HG03045 (cell line): ENCODE results near the gene MCTP1.

Experiments used
- ATAC-seq: cut with Tn5 transposase; IDR thresholded peaks from one replicate; pipeline ENCODE4 v1.9.1; 2021; ENCODE audit warnings: mild to moderate bottlenecking, moderate library complexity; ENCODE audit not compliant: unreplicated experiment

The MCTP1 gene

DNA sequence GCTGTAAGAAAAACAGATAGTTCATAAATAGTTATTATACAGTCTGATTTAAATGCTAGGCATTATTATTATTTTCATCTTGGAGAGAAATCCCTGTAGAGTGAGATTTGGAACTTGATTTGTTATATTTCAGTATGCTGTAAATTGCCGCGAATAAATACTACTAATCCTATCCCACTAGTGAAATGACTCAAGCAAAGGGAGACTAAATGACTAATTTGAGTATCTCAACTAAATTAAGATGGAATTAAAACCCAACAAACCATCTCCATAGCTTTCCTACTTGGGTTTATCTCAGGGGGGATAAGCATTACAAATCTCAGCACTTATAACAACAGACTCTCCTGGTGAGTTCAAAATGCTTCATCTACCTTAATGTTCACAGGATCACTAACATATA, 206.0 kb downstream of the MCTP1 start:
- no peak for ATAC-seq

DNA sequence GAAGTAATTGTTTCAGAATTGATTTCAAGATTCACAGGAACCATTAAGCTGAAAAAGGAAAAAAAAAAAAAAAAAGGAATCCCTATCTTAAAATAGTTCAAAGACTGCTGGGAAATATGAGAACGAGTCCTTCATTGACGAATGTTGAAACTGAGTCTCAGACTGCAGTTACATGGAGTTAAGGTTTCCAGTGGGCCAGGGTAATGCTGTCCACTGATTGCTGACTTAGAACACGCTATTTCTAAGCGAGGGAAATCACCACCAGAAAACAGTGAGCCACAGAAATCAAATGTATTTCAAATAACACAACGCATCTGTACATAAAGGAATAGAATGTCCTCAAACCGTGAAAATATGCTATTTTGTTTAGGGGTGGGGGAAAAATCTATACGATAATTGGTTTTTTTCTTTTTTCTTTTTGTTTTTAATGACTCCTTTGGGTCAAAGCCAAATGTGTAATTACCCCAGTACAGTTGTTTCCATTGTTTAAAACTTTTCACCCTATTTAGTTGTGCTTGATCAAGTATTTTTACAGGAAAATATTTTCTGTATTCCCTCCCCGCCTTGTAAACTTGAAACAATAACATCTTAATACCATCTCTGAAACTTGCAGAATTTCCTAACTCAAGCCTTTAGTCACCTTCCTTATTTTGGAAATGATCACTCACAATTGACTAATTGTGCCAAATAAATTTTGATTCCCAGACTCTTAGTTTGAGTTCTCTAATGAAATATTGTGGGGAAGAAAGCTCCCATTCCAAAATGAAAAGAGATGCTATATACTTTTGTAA, 208.3 kb downstream of the MCTP1 start:
- ATAC-seq = no peak

DNA sequence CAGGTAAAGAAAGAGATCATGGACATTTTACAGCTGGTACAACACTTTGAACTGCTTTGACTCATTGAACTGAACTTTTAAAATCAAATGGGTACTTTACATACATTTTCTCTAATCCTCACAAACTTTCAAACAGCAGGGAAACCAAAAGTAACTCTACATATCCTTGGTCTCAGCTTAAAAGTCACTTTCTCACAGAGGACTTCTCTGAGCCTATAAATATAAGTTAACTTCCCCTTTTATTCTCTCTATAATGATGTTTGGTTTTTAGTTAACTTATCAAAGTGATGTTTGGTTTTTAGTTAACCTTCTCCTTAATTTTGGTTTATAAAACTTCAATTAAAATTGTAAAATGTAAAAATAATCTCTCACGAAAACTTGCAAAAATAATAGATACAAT, 209.8 kb downstream of the MCTP1 start:
- no peak for ATAC-seq

DNA sequence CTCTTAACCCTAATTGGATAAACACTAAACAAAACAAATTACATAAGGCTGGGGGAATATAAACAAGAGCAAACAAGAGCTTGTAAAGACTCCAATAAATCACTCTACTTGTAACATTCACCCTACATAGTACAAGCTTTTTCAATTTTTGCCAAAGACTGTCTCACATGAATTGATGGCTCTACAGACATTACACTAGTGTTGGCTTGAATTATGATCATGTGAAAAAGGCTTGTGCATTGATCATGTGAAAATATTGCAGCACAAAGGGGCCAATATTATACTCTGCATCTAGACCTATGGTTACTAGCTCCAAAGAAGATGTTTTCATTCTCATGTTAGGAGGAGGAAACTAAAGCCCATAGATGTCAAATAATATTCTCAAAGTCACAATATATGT, 212.6 kb downstream of the MCTP1 start:
- ATAC-seq = no peak

DNA sequence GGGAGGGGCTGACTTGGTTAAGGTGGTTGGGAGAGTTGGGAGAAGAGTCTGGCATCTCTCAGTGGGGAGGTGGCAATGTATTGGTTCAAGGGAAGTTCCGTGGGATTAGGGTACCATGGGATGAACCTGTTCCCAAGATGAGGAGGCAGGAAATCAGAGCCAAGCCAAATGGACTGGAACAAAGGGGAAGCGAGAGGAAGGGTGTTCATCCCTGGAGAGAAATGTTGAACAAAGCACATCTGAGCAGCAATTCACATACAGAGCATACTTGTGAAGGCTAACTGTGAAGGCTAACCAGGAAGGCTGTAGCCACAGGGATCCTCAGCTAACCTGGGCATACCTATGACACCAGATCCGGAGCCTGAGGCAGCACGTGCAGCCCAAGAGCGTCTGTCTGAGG, 214.0 kb downstream of the MCTP1 start:
- ATAC-seq = no peak

DNA sequence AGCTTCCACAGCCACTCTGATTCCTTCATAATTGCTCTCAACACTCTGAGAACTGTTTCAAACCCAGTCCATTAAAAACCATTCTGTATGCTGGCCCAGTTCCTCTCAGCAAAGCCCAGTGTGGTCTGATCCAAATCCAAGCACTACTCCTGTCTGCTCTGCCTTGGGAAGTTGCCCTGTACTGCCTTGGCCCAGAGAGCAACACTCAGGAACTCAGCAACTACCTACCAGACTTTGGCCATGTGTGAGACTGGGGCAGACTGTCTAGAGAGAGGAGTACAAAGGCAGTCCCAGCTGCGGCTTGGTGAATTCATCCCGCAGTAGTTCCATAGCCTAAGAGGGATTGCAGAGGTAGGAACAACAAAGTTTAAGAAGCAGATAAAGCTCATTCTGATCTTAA, 214.4 kb downstream of the MCTP1 start:
- no peak for ATAC-seq

DNA sequence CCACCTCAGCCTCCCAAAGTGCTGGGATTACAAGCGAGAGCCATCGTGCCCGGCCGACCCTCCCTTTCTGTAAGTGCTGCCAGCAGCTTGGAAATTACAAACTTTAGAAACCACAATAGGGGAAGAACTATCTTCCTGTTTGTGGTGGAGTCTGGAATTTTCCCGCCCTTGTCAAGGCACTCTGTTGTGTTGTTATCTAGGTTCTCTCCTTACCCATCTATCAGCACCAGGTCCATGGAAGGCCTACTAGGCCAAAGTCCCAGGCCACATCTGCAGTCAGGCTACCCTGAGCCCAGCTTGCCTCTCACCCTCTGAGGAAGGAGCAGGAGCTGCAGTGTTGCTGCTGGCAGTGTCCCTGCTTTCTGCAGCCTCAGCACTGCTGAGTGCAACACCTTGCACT, 214.9 kb downstream of the MCTP1 start:
- ATAC-seq = no peak

DNA sequence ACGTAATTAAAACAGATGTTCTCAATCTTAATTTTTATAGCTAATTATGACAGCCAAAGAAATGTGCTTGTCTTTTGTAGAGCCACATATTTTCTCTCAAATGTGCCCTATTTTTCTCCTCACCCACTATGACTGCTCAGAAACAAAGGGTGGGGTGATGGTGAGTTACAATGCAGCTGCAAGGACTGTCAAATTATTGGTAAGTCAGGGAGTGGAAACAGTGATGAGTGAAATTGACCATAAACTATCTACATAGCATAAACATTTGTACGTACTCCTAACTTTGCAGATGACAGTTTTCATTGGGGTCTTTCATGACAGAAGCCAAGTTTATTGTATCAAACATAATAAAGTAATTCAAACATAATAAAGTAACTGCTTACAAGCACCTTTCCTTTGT, 215.9 kb downstream of the MCTP1 start:
- no peak for ATAC-seq

DNA sequence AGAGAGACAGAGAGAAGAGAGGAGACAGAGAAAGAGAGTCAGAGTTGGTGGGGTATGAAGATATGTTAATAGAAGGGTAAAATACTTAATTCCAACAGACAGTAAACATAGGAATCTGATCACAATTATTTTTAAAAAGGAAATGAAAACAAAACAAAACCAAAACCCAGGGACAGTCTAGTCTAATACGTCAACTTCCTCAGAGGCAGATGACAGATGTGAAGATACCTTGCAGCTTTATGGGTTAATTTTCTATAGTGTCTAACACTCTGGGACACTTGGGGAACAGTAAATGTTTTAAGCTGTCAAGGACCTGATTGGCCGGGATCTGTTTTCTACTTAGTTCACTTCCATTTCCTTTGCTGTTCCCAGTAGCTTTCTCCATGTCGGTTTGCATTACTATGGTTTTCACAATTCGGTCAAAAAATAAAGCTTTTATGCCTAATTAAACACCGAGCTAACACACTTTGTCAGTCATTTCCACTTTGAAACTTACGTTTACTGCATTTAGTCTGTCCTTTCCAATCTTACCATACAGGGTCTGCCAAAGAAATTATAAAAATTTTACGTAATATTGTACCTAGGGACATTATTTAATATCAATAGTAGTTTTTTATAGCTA, 216.5 kb downstream of the MCTP1 start:
- ATAC-seq = no peak

DNA sequence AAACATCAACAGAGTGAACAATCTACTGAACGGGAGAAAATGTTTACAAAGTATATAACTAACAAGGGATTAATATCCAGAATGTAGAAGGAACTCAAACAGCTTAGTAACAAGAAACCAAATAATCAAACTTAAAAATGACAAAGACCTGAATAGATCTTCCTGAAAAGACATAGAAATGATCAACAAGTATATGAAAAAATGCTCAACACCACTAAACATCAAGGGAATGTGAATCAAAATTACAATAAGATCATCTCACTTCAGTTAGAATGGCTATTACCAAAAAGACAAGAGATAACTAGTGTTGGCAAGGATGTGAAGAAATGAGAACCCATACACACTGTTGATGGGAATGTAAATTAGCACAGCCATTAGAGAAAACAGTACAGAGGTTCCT, 218.8 kb downstream of the MCTP1 start:
- ATAC-seq = no peak

DNA sequence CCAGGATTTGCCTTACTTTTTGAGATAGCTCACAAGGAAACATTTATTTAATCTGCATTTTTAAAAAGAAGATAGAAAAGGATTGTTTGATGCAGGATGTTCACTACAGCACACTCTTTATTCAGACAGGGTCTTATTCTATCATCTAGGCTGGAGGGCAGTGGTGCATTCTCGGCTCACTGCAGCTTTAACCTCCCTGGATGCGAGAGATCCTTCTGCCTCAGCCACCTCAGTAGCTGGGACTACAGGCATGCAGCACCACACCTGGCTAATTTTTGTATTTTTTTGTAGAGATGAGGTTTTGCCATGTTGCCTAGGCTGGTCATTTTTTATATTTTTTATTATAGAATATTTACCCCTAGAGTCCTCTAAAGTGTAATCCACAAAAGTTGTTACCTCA, 221.4 kb downstream of the MCTP1 start:
- no peak for ATAC-seq

DNA sequence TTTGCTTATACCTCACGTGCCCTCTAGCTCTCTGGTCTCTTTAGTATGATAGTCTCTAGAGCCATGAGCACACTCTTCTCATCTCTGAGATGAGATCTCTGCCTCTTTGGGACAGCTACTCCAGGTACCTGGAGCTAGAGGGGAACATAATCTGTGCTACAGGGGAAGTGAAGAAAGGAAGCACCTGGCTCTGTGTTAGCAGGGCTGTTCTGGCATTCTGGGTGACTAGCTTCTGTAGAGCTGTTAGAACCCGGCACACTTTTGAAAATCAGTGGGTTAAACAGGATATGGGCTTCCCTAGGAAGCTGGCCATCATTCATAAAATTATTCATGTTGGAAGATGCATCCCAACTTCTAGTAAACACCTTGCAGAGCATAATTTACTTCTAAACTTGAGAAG, 224.8 kb downstream of the MCTP1 start:
- no peak for ATAC-seq

DNA sequence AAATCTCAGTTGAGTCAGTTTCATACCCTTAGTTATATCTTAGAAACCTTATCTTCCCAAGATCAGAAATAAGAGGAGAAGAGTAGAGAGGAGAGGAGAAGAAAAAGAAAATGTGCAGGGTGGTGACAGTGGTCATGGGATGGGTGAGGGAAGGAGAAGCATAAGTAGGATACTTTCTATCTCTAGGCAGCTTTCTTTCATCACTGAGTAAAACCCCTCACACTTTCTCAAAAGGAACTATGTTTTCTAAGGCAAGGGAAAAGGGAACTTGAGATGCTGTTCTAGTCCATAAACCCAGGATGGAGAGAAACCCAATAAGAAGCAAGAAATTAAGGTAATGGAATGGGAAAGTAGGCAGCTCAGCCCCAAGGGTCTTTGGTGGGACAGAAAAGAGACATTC, 225.3 kb downstream of the MCTP1 start:
- no peak for ATAC-seq

DNA sequence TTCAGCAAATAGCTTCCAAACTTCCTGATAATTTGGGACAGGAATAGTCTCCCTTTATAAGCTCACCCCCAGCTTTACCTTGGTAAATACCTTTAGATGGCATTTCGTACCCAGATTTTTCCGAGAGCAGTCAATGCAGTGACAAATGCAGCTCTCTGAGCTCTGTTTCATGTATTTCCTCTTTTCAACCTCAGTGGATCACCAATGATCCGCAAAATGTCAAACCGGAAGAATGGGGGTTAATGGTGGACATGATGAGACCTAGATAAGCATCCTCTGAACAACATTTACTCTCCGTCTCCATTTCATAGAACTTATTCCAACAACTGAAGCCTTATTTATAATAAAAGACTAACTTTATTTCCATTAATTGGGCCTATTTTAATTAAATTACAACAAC, 227.3 kb downstream of the MCTP1 start:
- ATAC-seq = no peak

DNA sequence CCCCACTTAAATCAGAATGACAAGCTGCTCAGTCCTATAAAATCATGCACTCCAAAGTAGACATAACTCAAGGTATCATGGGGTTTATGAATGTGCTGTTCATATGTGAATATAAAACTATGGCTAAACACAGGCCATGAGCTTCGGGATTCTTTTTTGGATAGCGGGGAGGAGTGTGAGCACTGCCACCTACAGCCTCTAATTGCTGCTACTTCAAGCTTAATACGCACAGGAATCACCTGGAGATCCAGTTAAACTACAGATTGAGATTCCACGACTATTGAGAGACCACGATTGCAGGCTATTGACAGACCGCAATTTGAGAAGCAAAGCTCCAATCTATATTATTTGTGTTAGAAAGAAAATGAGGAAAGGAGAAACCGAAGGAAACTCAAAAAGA, 231.6 kb downstream of the MCTP1 start:
- ATAC-seq = no peak

DNA sequence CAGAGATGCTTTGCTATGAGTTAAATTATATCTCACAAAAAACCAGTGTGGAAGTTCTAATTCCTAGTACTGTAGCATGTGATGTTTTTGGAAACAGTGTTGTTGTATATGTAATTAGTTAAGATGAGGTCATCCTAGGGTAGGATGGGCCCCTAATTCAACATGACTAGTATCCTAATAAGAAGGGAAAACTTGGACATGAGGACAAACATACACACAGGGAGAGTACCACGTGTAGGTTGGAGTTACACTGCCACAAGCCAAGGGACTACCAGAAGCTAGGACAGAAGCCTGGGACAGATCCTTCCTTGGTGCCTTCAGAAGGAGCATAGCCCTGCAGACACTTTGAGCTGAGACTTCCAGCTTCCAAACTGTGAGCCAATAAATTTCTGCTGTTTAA, 234.2 kb downstream of the MCTP1 start:
- no peak for ATAC-seq

DNA sequence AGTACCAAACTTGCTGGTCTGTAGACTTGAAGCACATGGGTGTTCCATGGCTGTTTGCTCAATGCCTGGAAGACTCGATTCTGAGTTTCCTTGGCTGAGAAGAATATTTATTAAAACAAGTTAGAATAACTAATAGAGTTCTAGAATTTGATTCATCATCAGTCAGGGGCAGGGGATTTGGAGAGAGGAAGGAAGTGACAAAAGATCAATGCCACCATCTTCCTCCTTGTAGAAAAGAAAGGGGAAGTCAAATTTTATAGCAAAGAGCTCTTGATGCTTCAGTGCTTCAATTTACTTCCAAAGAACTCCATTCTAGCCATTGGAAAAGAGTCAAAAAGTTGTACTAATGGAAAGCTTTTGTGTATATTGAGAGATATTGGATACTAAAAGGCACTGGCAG, 236.3 kb downstream of the MCTP1 start:
- no peak for ATAC-seq

DNA sequence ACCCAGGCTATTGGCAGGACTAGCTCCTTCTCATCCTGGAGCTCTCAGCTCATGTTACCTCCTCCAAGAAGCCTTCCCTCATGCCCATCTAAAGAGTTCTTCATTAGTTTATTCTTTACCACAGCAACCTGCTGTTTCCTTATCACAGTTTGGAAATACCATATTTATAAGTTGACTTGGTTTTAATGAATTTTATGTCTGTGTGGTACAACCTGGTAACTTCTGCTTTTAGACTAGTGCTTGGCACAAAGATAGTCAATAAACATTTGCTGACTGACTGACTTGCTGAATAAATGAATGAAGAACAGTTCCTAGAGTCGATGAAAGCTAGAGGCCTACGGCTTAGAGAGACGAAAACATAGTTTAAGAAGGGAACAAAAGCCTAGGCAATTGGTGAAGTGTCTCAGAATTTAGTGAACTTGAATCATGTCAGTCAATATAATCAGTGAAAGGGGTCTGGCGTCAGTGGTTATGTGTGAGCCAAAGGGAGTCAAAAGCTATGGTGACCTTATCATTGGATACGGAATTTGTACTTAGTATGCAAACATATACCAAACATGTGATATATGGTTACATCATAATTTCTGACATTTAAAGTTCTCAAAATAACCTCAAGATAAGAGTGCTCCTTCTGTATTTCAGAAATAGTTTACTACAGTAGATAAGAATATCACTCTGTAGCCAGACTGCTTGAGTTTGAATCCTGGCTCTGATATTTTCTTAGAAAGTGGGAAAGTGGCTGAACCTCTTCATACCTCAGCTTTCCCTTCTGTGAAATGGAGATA, 239.5 kb downstream of the MCTP1 start:
- no peak for ATAC-seq

DNA sequence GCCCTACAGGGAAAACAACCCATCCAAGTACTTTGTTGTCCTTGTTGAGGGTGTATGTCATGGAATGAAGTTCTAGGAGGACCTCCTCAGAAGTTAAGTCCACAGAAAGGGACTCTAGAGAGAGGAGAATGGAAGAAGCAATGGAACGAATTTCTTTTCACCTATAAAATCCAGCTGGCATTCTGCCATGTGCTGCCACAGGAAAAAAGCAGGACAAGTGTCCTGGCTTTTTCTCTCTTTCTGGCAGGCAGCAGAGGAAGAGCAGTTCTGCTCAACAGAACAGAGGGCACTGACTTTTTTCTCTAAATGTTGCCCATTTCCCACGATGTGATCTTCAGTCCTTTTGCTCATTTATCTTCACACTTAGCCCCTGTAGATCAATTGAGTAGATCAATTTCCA, 240.8 kb downstream of the MCTP1 start:
- no peak for ATAC-seq

DNA sequence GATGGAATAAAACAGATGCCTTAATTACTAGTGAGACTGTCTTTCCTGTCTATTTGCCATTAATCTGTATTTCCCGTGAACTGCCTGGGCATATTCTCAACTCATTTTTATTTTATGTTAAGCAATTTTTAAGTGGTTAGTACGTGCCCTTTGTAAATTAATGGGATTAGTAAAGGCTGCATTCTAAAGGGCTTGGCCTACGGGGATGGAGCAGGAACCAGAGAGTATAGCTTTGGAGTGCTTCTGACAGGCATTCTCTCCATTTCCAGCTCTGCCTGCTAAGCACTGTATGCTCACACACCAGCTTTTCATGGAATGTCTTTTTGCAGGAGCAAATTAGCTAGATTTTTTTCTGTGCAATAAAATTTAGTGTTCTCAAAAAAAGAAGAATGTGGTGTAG, 241.2 kb downstream of the MCTP1 start:
- ATAC-seq = no peak

DNA sequence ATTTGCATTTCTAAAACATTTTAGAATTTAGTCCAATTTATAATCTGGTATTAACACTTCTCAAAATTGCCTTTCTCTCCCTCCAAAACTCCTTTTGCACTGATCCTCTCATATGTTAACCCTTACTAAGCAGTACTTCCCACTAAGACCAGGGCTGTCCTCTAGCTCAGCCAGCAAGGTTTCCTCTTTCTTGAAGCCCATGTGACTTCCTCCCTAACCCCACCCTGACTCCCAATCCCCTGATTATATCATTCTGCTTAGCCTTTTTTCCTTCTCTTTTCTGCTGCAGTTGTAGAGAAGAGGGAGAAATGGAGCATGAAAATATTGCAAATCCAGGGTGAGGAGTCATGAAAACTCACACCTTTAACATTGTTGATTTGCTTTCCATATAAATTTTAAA, 241.7 kb downstream of the MCTP1 start:
- no peak for ATAC-seq

DNA sequence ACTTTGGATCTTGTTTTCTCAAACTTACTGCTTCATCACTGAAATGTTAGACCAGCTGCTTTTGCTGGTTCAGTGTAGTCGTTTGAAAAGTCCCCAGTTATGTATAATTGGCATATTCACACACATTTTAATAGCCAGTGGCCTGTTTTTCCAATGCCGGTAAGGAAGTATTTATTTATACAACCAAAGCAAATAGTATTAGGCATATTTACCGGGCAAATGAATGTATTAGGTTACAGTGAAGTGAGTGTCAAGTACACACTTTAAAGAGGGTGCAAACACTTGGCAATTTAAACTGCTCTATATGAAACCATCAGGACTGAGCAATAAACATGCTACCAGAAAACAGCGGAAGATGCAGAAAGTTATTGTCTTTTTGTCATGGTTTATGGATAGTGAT, 242.9 kb downstream of the MCTP1 start:
- no peak for ATAC-seq
